ENCODE data around the gene OGFRL1.

Gene OGFRL1

GRCh38 chr6:71287038-71287437, 1.6 kb upstream of the OGFRL1 start:
- DNase-seq = peak; percentile 20

- no peak for DNase-seq
Observed at GRCh38 chr6:71287926-71288227, 734 bp upstream of the OGFRL1 start.

GRCh38 chr6:71289039-71289801, 609 bp downstream of the OGFRL1 start:
- DNase-seq = peak; percentile 19

- DNase-seq = no peak
Observed at GRCh38 chr6:71289802-71290175, 1.2 kb downstream of the OGFRL1 start.

GRCh38 chr6:71290611-71291010, 2.0 kb downstream of the OGFRL1 start:
- no peak for DNase-seq

GRCh38 chr6:71292001-71292400, 3.4 kb downstream of the OGFRL1 start:
- DNase-seq = no peak

GRCh38 chr6:71294121-71294523, 5.5 kb downstream of the OGFRL1 start:
- no peak for DNase-seq

- no peak for DNase-seq
Observed at GRCh38 chr6:71298459-71298858, 9.8 kb downstream of the OGFRL1 start.

- DNase-seq = no peak
Observed at GRCh38 chr6:71299541-71300470, 11.2 kb downstream of the OGFRL1 start.

- DNase-seq = no peak
Observed at GRCh38 chr6:71300561-71301168, 12.1 kb downstream of the OGFRL1 start.

- DNase-seq = no peak
Observed at GRCh38 chr6:71301546-71301945, 12.9 kb downstream of the OGFRL1 start.

- DNase-seq = no peak
Observed at GRCh38 chr6:71309656-71310055, 21.0 kb downstream of the OGFRL1 start.

GRCh38 chr6:71310261-71310660, 21.6 kb downstream of the OGFRL1 start:
- DNase-seq = no peak

- DNase-seq = no peak
Observed at GRCh38 chr6:71312089-71312488, 23.5 kb downstream of the OGFRL1 start.

- DNase-seq = no peak
Observed at GRCh38 chr6:71317441-71317840, 28.8 kb downstream of the OGFRL1 start.

- DNase-seq = no peak
Observed at GRCh38 chr6:71320041-71320440, 31.4 kb downstream of the OGFRL1 start.

- no peak for DNase-seq
Observed at GRCh38 chr6:71321314-71321713, 32.7 kb downstream of the OGFRL1 start.

- no peak for DNase-seq
Observed at GRCh38 chr6:71324194-71324785, 35.7 kb downstream of the OGFRL1 start.

GRCh38 chr6:71326611-71327010, 38.0 kb downstream of the OGFRL1 start:
- DNase-seq = no peak

- no peak for DNase-seq
Observed at GRCh38 chr6:71330501-71330900, 41.9 kb downstream of the OGFRL1 start.

GRCh38 chr6:71332012-71332411, 43.4 kb downstream of the OGFRL1 start:
- DNase-seq = peak; percentile 6

- no peak for DNase-seq
Observed at GRCh38 chr6:71333050-71333449, 44.4 kb downstream of the OGFRL1 start.

GRCh38 chr6:71333697-71334096, 45.1 kb downstream of the OGFRL1 start:
- DNase-seq = no peak

Data from NCI-H510A treated with DMSO at 0.1 percent for 48 hours (cell line).